AG09309 (cell line): ENCODE results near the gene NWD2.
A peak's percentile ranks its signal among the peaks of the same experiment; 100 is the strongest.

ENCODE experiments used
- DNase-seq: peaks from one replicate; pipeline ENCODE4 v3.0.0-alpha.2; 2010; ENCODE audit warnings: low read depth
- H3K4me3 ChIP-seq: 2 replicates; pipeline ENCODE4 v1.5.1; 2011; ENCODE audit warnings: mild to moderate bottlenecking, low read depth, low read length, moderate library complexity; ENCODE audit not compliant: control insufficient read depth
- CTCF ChIP-seq: IDR thresholded peaks from 2 replicates; pipeline ENCODE4 v1.5.1; 2011; ENCODE audit warnings: mild to moderate bottlenecking, low read depth, low read length, inconsistent platforms; ENCODE audit not compliant: insufficient read depth, control insufficient read depth; ENCODE audit errors: missing control alignments

The NWD2 gene

GRCh38 chr4:37434469-37434868 lies 189.9 kb downstream of the NWD2 start:
- no peak overlapping the region for H3K4me3 ChIP-seq
- DNase-seq, result no peak
- peak; percentile 16 for TF ChIP-seq CTCF

- no peak for DNase-seq
- no peak overlapping the region for H3K4me3 ChIP-seq
- no peak for TF ChIP-seq CTCF
Measured at GRCh38 chr4:37436546-37436945, 192.0 kb downstream of the NWD2 start.

- no peak for TF ChIP-seq CTCF
- DNase-seq, result no peak
- H3K4me3 ChIP-seq, result no peak overlapping the region
Measured at GRCh38 chr4:37437163-37437562, 192.6 kb downstream of the NWD2 start.

GRCh38 chr4:37438564-37439279 lies 194.2 kb downstream of the NWD2 start:
- TF ChIP-seq CTCF, result no peak
- no peak for DNase-seq
- no peak overlapping the region for H3K4me3 ChIP-seq

- H3K4me3 ChIP-seq, result no peak overlapping the region
- TF ChIP-seq CTCF, result no peak
- DNase-seq, result no peak
Measured at GRCh38 chr4:37439809-37440474, 195.4 kb downstream of the NWD2 start.

- no peak for TF ChIP-seq CTCF
- DNase-seq, result no peak
- H3K4me3 ChIP-seq, result no peak overlapping the region
Measured at GRCh38 chr4:37440501-37440900, 196.0 kb downstream of the NWD2 start.
